ENCODE measurements around the gene UROC1. TPM values are rescaled to one million over a fixed set of nuclear protein-coding genes. Genes with fewer than 3 reads are reported as not detected.
A peak's percentile ranks its signal among the peaks of the same experiment; 100 is the strongest.

The UROC1 gene
- total RNA-seq, 1 donor: not detected

- H3K4me3 ChIP-seq (ENCODE audit: low read depth, low read length): no peak overlapping the region
- no peak for DNase-seq (ENCODE audit: low read depth)
- TF ChIP-seq, protein P1, sequence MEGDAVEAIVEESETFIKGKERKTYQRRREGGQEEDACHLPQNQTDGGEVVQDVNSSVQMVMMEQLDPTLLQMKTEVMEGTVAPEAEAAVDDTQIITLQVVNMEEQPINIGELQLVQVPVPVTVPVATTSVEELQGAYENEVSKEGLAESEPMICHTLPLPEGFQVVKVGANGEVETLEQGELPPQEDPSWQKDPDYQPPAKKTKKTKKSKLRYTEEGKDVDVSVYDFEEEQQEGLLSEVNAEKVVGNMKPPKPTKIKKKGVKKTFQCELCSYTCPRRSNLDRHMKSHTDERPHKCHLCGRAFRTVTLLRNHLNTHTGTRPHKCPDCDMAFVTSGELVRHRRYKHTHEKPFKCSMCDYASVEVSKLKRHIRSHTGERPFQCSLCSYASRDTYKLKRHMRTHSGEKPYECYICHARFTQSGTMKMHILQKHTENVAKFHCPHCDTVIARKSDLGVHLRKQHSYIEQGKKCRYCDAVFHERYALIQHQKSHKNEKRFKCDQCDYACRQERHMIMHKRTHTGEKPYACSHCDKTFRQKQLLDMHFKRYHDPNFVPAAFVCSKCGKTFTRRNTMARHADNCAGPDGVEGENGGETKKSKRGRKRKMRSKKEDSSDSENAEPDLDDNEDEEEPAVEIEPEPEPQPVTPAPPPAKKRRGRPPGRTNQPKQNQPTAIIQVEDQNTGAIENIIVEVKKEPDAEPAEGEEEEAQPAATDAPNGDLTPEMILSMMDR (IDR thresholded peaks at IDR 0.05; ENCODE audit: insufficient read depth, low read length): no peak
Observed at GRCh38 chr3:126529585-126530170, 12.1 kb upstream of the UROC1 start.

GRCh38 chr3:126528800-126529541, 11.4 kb upstream of the UROC1 start:
- no peak overlapping the region for H3K4me3 ChIP-seq (ENCODE audit: low read depth, low read length)
- DNase-seq (ENCODE audit: low read depth): peak; percentile 55
- TF ChIP-seq, protein P1 (IDR thresholded peaks at IDR 0.05; ENCODE audit: insufficient read depth, low read length): peak; percentile 19

- TF ChIP-seq, protein P1 (IDR thresholded peaks at IDR 0.05; ENCODE audit: insufficient read depth, low read length): no peak
- DNase-seq (ENCODE audit: low read depth): no peak
- H3K4me3 ChIP-seq (ENCODE audit: low read depth, low read length): no peak overlapping the region
Observed at GRCh38 chr3:126528419-126528799, 10.8 kb upstream of the UROC1 start.

GRCh38 chr3:126527455-126528211, 10.1 kb upstream of the UROC1 start:
- DNase-seq (ENCODE audit: low read depth): no peak
- no peak overlapping the region for H3K4me3 ChIP-seq (ENCODE audit: low read depth, low read length)
- TF ChIP-seq, protein P1 (IDR thresholded peaks at IDR 0.05; ENCODE audit: insufficient read depth, low read length): no peak

- no peak overlapping the region for H3K4me3 ChIP-seq (ENCODE audit: low read depth, low read length)
- no peak for DNase-seq (ENCODE audit: low read depth)
- TF ChIP-seq, protein P1 (IDR thresholded peaks at IDR 0.05; ENCODE audit: insufficient read depth, low read length): no peak
Observed at GRCh38 chr3:126527006-126527405, 9.4 kb upstream of the UROC1 start.

DNA sequence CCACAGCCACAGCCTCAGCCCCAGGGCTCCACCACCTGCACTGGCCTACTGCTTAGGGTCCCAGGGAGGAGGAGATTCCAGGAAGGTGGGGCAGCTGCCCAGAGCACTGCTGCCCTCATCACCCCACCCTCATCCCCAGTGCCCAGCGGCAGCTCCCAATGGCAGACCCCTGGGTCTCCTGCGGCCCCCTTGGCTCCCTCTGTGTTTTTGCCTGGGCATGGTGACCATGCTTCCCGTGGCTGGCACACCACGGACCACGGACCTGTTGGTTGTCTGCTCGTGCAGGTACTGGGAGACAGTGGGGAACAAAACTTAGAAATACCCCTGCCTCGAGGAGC, 9.1 kb upstream of the UROC1 start:
- no peak for DNase-seq (ENCODE audit: low read depth)
- TF ChIP-seq, protein P1 (IDR thresholded peaks at IDR 0.05; ENCODE audit: insufficient read depth, low read length): no peak

More for the DNA sequence above, 9.1 kb upstream of the UROC1 start:
- no peak overlapping the region for H3K4me3 ChIP-seq (ENCODE audit: low read depth, low read length)
